ENCODE data around the gene TAF8.
"Not testable (repeated sequence)": the region's sequence is repeated elsewhere in the genome, so short reads cannot be mapped to it uniquely, and the experiment has no call there.

Gene TAF8, protein sequence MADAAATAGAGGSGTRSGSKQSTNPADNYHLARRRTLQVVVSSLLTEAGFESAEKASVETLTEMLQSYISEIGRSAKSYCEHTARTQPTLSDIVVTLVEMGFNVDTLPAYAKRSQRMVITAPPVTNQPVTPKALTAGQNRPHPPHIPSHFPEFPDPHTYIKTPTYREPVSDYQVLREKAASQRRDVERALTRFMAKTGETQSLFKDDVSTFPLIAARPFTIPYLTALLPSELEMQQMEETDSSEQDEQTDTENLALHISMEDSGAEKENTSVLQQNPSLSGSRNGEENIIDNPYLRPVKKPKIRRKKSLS

DNA sequence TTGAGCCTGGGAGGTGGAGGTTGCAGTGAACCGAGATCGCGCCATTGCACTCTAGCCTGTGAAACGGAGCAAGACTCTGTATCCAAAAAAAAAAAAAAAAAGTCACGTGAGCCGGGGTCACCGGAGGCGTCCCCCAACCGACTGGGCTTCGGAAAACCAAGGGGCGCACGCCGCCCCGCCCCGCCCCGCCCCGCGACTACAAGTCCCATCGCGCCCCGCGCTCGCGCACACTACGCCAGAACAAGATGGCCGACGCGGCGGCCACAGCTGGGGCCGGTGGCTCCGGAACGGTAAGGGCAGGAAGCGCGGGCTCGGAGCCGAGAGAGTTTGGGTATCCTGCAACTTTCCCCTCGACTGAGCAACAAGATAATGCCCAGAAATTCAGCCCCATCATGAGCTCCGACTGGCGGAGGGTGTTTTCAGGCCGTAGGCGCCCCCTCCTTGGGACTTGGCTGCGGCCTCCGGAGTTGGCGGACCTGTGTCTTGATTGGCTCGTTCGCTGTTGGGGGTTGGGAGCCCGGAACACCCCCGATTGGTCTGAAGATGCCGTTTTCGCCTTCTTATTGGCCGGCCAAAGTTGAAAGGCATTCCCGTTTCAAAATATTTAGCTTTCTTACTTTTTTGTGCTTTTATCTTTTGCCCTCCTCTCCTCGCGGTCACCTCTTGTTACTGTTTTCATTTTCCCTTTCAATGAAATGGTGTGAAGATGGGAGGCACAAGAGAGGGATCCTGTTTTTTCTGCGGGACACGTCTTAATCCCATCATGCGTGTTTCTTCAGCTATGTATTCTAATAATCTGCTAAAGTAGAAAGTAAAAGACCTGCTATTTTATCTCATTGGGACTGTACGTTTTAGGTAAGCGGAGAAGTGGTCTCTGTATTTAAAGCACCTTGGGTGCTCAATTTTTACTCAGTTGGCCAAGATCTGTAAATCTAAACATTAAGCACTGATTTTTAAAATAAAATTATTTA, at the start of gene TAF8:
Gene TAF8, plus strand, starts transcription at position 228 of the 971 bp plus-strand sequence. Its CDS starts 18 bp downstream, at position 246.
- peak; percentile 98 for DNase-seq (ENCODE audit: low read depth)
- peak within 1 kb of the TSS; percentile 53 for H3K4me3 ChIP-seq (ENCODE audit: low read depth, low read length)
- TF ChIP-seq, protein P1, sequence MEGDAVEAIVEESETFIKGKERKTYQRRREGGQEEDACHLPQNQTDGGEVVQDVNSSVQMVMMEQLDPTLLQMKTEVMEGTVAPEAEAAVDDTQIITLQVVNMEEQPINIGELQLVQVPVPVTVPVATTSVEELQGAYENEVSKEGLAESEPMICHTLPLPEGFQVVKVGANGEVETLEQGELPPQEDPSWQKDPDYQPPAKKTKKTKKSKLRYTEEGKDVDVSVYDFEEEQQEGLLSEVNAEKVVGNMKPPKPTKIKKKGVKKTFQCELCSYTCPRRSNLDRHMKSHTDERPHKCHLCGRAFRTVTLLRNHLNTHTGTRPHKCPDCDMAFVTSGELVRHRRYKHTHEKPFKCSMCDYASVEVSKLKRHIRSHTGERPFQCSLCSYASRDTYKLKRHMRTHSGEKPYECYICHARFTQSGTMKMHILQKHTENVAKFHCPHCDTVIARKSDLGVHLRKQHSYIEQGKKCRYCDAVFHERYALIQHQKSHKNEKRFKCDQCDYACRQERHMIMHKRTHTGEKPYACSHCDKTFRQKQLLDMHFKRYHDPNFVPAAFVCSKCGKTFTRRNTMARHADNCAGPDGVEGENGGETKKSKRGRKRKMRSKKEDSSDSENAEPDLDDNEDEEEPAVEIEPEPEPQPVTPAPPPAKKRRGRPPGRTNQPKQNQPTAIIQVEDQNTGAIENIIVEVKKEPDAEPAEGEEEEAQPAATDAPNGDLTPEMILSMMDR (IDR thresholded peaks at IDR 0.05; ENCODE audit: insufficient read depth, low read depth, low read length, missing control alignments), result no peak

DNA sequence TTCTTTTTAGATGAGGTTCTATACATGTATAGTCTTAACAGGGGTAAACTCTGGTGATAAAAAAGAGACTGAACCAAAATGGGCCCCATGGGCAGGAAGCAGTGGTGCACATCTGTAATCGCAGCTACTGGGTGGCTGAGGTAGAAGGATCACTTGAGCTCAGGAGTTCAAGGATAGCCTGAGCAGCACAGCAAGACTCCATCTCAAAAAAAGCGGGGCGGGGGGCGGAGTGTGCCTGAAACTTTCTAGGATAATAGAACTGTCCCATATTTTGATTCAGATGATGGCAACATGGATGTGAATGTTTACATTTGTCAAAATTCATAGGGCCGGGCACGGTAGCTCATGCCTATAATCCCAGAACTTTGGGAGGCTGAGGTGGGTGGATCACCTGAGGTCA, 48.8 kb upstream of the TAF8 start:
- no peak for DNase-seq (ENCODE audit: low read depth)
- TF ChIP-seq, protein P1 (IDR thresholded peaks at IDR 0.05; ENCODE audit: insufficient read depth, low read depth, low read length, missing control alignments), result no peak
- no peak overlapping the region for H3K4me3 ChIP-seq (ENCODE audit: low read depth, low read length)

GRCh38 chr6:42003658-42004057, 46.7 kb upstream of the TAF8 start:
- not testable (repeated sequence) for DNase-seq (ENCODE audit: low read depth); H3K4me3 ChIP-seq (ENCODE audit: low read depth, low read length)

DNA sequence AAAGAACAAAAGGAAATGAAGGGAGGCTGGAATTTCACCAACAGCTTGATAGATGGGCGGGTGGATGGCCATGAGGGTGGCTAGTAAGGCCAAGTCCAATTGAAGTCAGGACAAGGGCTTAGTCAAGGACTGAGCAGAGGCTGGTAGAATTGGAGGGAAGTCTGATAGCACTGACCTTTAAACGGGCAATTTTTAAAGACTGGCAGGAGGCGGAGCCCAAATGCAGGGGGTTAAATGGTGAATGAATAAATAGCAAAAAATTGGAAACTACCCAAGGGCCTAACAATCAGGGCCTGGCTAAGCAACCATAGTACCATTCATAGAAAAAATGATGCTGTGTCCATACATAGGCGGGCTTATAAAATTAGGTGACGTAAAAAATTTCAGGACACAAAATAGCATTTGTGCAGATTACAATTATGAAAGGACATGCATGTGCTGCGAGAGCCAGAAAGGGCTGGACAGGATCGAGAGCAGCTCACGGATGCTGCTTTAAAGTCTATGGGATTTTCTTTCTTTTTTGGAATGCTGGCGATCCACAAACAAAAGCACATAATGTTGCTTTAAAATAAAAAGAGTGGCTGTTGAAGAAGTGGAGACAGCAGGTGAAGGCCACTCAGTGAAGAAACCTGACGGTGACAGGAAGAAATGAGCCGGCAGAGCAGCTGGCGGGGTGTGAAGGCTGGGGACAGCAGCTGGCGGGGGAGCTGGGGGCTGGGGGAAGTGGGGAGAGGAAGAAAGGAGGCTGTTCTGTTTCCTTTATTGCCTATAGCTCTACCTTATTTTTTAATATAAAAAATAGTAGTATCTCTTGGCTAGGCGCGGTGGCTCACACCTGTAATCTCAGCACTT, 42.8 kb upstream of the TAF8 start:
- H3K4me3 ChIP-seq (ENCODE audit: low read depth, low read length), result no peak overlapping the region
- TF ChIP-seq, protein P1 (IDR thresholded peaks at IDR 0.05; ENCODE audit: insufficient read depth, low read depth, low read length, missing control alignments), result no peak
- DNase-seq (ENCODE audit: low read depth), result no peak

GRCh38 chr6:42008138-42008528, 42.2 kb upstream of the TAF8 start:
- not testable (repeated sequence) for H3K4me3 ChIP-seq (ENCODE audit: low read depth, low read length); DNase-seq (ENCODE audit: low read depth)

GRCh38 chr6:42009844-42010184, 40.5 kb upstream of the TAF8 start:
- TF ChIP-seq, protein P1 (IDR thresholded peaks at IDR 0.05; ENCODE audit: insufficient read depth, low read depth, low read length, missing control alignments), result no peak
- no peak for DNase-seq (ENCODE audit: low read depth)
- H3K4me3 ChIP-seq (ENCODE audit: low read depth, low read length), result no peak overlapping the region

GRCh38 chr6:42010185-42010891, 40.0 kb upstream of the TAF8 start:
- no peak overlapping the region for H3K4me3 ChIP-seq (ENCODE audit: low read depth, low read length)

More at GRCh38 chr6:42010185-42010891, 40.0 kb upstream of the TAF8 start:
- peak; percentile 21 for DNase-seq (ENCODE audit: low read depth)
- TF ChIP-seq, protein P1 (IDR thresholded peaks at IDR 0.05; ENCODE audit: insufficient read depth, low read depth, low read length, missing control alignments), result no peak
